K562 treated with DMSO at 1 percent for 48 hours (cell line): ENCODE data around the gene LHX1. TPM values are rescaled to one million over a fixed set of nuclear protein-coding genes. Genes with fewer than 3 reads are reported as not detected.

Experiments
- total RNA-seq: library from RNA; unstranded; fragments of 300-600 nt; gene quantifications from 2 replicates; pipeline ENCODE4 v1.2.3, GENCODE V29; 2022; ENCODE audit warnings: low replicate concordance; ENCODE audit errors: extremely low read depth

The LHX1 gene
- total RNA-seq = not detected in 2 replicates

GRCh38 chr17:36937001-36937958 is at the start of gene LHX1:
Gene LHX1 (plus strand): TSS chr17:36937475. CDS start chr17:36938198, 723 bp downstream.

GRCh38 chr17:36948717-36949460 is 11.6 kb downstream of the LHX1 start, which contains the start of gene AATF:
Gene AATF (plus strand): TSS chr17:36948954. CDS start chr17:36949126, 172 bp downstream.

Other genes with a start within 250 kb of the LHX1 start
- not detected in 2 replicates for gene AATF, start 11.5 kb downstream of the LHX1 start, total RNA-seq